WI38 (cell line): ENCODE data around the gene DCXR.

Experiments
- H3K4me3 ChIP-seq: 2 replicates; pipeline ENCODE4 v1.5.1; 2011; ENCODE audit warnings: low read depth, mild to moderate bottlenecking, control low read depth, low read length
- CTCF ChIP-seq: IDR thresholded peaks from 2 replicates; pipeline ENCODE4 v1.5.1; 2012; ENCODE audit warnings: low read depth, mild to moderate bottlenecking, control low read depth, low read length

Gene DCXR

GRCh38 chr17:82037092-82037888 is at the start of gene DCXR:
Gene DCXR, minus strand, starts transcription at chr17:82037697. Its CDS starts 15 bp downstream, at chr17:82037682.
- peak; percentile 62 for TF ChIP-seq CTCF
- H3K4me3 ChIP-seq = peak within 1 kb of the TSS; percentile 70

GRCh38 chr17:82085931-82086764 is 48.7 kb upstream of the DCXR start:
- TF ChIP-seq CTCF = no peak
- no peak overlapping the region for H3K4me3 ChIP-seq

GRCh38 chr17:82085031-82085861 is 47.7 kb upstream of the DCXR start:
- no peak for TF ChIP-seq CTCF

GRCh38 chr17:82084373-82085030 is 47.0 kb upstream of the DCXR start:
- no peak overlapping the region for H3K4me3 ChIP-seq
- TF ChIP-seq CTCF = no peak

More at GRCh38 chr17:82085031-82085861, 47.7 kb upstream of the DCXR start:
- no peak overlapping the region for H3K4me3 ChIP-seq

- TF ChIP-seq CTCF = no peak
- no peak overlapping the region for H3K4me3 ChIP-seq
Measured at GRCh38 chr17:82083533-82084359, 46.2 kb upstream of the DCXR start.

GRCh38 chr17:82083009-82083408 is 45.5 kb upstream of the DCXR start:
- TF ChIP-seq CTCF = no peak
- H3K4me3 ChIP-seq = no peak overlapping the region
